Endothelial cell of umbilical vein (primary cell): ENCODE results near the gene AUH.

Experiments used
- EZH2 ChIP-seq: IDR thresholded peaks from 2 replicates; pipeline ENCODE4 v1.6.1; 2012; ENCODE audit warnings: borderline replicate concordance, low read depth, mild to moderate bottlenecking, moderate library complexity, low read length, inconsistent platforms; ENCODE audit not compliant: severe bottlenecking
- MYC ChIP-seq: IDR thresholded peaks from one replicate; pipeline ENCODE4 v1.6.1; 2011; ENCODE audit warnings: mild to moderate bottlenecking, low read depth, low read length
- POLR2AphosphoS5 ChIP-seq: IDR thresholded peaks from 2 replicates; pipeline ENCODE4 v1.6.1; 2012; ENCODE audit warnings: low read depth, mild to moderate bottlenecking, control low read depth, low read length, moderate library complexity; ENCODE audit not compliant: insufficient read depth
- TF ChIP-seq, protein P1 (sequence below), 2 donors: IDR thresholded peaks; 1 replicate in 1 of 2; 2 replicates in 1 of 2; pipeline ENCODE4 v1.5.1; 2011; ENCODE audit warnings: low read length in 2 of 2, mild to moderate bottlenecking in 2 of 2, moderate library complexity in 2 of 2, control low read depth in 1 of 2, inconsistent platforms in 1 of 2, low read depth in 1 of 2; ENCODE audit not compliant: insufficient read depth in 1 of 2; ENCODE audit errors: extremely low read depth in 1 of 2

DNA sequence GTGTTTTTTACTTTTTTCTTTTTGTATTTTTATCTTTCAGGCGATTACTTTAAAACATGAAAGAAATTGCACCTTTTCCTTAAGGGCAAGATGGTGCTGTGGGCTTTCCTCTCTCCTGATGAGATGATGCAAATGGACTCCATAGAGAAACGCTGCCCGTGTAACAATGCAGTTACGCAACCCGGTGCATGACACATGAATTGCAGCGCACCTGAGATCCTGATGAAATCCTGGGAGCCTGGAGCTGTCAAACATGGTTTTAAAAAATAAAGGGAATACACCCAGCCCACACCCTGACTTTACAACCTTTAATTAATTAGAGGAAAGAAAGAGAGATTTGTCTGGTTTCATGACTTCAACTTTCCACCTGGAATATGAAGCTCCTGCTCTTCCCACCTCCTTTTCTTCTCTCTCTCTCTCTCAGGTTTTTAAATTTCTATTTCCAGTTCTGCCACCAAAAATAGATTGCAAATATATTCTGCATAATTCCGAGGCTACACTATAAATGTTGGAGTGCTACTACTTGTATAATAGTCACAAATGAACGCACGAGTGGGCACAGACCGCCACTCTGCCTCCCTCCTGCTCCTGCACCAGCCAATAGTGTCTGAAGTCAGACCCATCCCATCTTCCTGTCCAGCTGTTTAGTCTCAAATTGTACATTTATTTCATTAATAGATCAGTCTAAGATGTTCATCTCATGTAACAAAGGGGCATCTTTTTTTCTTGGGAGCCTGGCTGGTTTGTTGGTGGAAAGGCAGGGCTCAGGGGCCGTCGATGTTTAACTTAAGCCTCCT lies 179.1 kb downstream of the AUH start:
- TF ChIP-seq, protein P1, sequence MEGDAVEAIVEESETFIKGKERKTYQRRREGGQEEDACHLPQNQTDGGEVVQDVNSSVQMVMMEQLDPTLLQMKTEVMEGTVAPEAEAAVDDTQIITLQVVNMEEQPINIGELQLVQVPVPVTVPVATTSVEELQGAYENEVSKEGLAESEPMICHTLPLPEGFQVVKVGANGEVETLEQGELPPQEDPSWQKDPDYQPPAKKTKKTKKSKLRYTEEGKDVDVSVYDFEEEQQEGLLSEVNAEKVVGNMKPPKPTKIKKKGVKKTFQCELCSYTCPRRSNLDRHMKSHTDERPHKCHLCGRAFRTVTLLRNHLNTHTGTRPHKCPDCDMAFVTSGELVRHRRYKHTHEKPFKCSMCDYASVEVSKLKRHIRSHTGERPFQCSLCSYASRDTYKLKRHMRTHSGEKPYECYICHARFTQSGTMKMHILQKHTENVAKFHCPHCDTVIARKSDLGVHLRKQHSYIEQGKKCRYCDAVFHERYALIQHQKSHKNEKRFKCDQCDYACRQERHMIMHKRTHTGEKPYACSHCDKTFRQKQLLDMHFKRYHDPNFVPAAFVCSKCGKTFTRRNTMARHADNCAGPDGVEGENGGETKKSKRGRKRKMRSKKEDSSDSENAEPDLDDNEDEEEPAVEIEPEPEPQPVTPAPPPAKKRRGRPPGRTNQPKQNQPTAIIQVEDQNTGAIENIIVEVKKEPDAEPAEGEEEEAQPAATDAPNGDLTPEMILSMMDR (IDR thresholded peaks at IDR 0.05; ENCODE audit: extremely low read depth in 1 of 2, insufficient read depth in 1 of 2, low read depth in 1 of 2, low read length in 2 of 2): no peak
- TF ChIP-seq POLR2AphosphoS5: no peak
- TF ChIP-seq MYC: no peak
- TF ChIP-seq EZH2: no peak
